HS-5 (cell line): ENCODE data around the gene CASKIN1.
"Not testable (repeated sequence)": the region's sequence is repeated elsewhere in the genome, so short reads cannot be mapped to it uniquely, and the experiment has no call there.

Experiments
- DNase-seq: peaks from one replicate; pipeline ENCODE4 v3.0.0-alpha.2; 2012; ENCODE audit warnings: low read depth

Gene CASKIN1

GRCh38 chr16:2135071-2135470 lies 61.3 kb downstream of the CASKIN1 start:
- DNase-seq = not testable (repeated sequence)

GRCh38 chr16:2133797-2134196 lies 62.6 kb downstream of the CASKIN1 start:
- not testable (repeated sequence) for DNase-seq

GRCh38 chr16:2129890-2130447 lies 66.4 kb downstream of the CASKIN1 start:
- DNase-seq = not testable (repeated sequence)

GRCh38 chr16:2129251-2129650 lies 67.2 kb downstream of the CASKIN1 start:
- not testable (repeated sequence) for DNase-seq

GRCh38 chr16:2127630-2128280 lies 68.7 kb downstream of the CASKIN1 start:
- DNase-seq = not testable (repeated sequence)
